Liver (tissue), 3 donors: ENCODE measurements around the gene TANGO6.

Experiments used
- CTCF ChIP-seq: fragments of 150-350 bp; IDR thresholded peaks from 2 replicates; pipeline ENCODE4 v1.5.1; 2017; ENCODE audit warnings: improper control_type of control experiment, low read depth, low read length; ENCODE audit not compliant: missing input control
- EGR1 ChIP-seq, 2 donors: IDR thresholded peaks; 2 replicates each; pipeline ENCODE4 v1.6.1; 2016 to 2018; ENCODE audit warnings: antibody characterized with exemption in 2 of 2, low read depth in 2 of 2
- FOXA1 ChIP-seq: IDR thresholded peaks from 2 replicates; pipeline ENCODE4 v1.6.1; 2016; ENCODE audit warnings: antibody characterized with exemption
- GABPA ChIP-seq, 2 donors: IDR thresholded peaks in 1 of 2; conservative IDR thresholded peaks in 1 of 2; 2 replicates each; pipeline ENCODE4 v1.6.1; 2016; ENCODE audit warnings: antibody characterized with exemption in 2 of 2, mild to moderate bottlenecking in 1 of 2, moderate library complexity in 1 of 2
- JUND ChIP-seq, 2 donors: IDR thresholded peaks; 2 replicates each; pipeline ENCODE4 v1.6.1; 2016; ENCODE audit warnings: antibody characterized with exemption in 2 of 2
- RAD21 ChIP-seq, 2 donors: IDR thresholded peaks; 2 replicates each; pipeline ENCODE4 v1.6.1; 2016; ENCODE audit warnings: antibody characterized with exemption in 2 of 2, mild to moderate bottlenecking in 2 of 2
- SP1 ChIP-seq: IDR thresholded peaks from 2 replicates; pipeline ENCODE4 v1.6.1; 2018; ENCODE audit warnings: antibody characterized with exemption, mild to moderate bottlenecking
- TAF1 ChIP-seq: conservative IDR thresholded peaks from 2 replicates; pipeline ENCODE4 v1.6.1; 2016; ENCODE audit warnings: antibody characterized with exemption, mild to moderate bottlenecking
- YY1 ChIP-seq: IDR thresholded peaks from 2 replicates; pipeline ENCODE4 v1.6.1; 2016; ENCODE audit warnings: antibody characterized with exemption, mild to moderate bottlenecking
- ZBTB33 ChIP-seq: IDR thresholded peaks from 2 replicates; pipeline ENCODE4 v1.6.1; 2016; ENCODE audit warnings: antibody characterized with exemption
- TF ChIP-seq, protein P1 (sequence below): IDR thresholded peaks from 2 replicates; pipeline ENCODE4 v1.6.1; 2016; ENCODE audit warnings: antibody characterized with exemption
- TF ChIP-seq, protein P2 (sequence below): IDR thresholded peaks from 2 replicates; pipeline ENCODE4 v1.6.1; 2016; ENCODE audit warnings: antibody characterized with exemption
- donor health status: healthy.
- donor health status: healthy.

GRCh38 chr16:68993885-68994284 lies 150.6 kb downstream of the TANGO6 start:
- TF ChIP-seq TAF1, result no peak
- TF ChIP-seq, protein P1, sequence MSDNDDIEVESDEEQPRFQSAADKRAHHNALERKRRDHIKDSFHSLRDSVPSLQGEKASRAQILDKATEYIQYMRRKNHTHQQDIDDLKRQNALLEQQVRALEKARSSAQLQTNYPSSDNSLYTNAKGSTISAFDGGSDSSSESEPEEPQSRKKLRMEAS, result no peak
- TF ChIP-seq CTCF, result no peak
- peak; percentile 51 for TF ChIP-seq SP1
- peak; percentile 51 for TF ChIP-seq FOXA1
- peak; percentile 23 for TF ChIP-seq YY1
- peak; percentile 44 to 47 for TF ChIP-seq RAD21 (IDR thresholded peaks at IDR 0.05)
- TF ChIP-seq GABPA (IDR thresholded peaks at IDR 0.05 in 1 of 2, conservative IDR thresholded peaks at IDR 0.05 in 1 of 2), result no peak
- TF ChIP-seq ZBTB33, result peak; percentile 42
- TF ChIP-seq, protein P2, sequence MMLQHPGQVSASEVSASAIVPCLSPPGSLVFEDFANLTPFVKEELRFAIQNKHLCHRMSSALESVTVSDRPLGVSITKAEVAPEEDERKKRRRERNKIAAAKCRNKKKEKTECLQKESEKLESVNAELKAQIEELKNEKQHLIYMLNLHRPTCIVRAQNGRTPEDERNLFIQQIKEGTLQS, result peak; percentile 44
- TF ChIP-seq JUND (IDR thresholded peaks at IDR 0.05), result peak; percentile 70 to 73
- TF ChIP-seq EGR1 (IDR thresholded peaks at IDR 0.05; ENCODE audit: low read depth in 2 of 2), result no peak
